AG10803 (cell line): ENCODE data around the gene CAMK2N2.

ENCODE experiments used
- DNase-seq: peaks from one replicate; pipeline ENCODE4 v3.0.0; 2010; ENCODE audit warnings: low read depth
- H3K4me3 ChIP-seq: 2 replicates; pipeline ENCODE4 v1.5.1; 2011; ENCODE audit warnings: mild to moderate bottlenecking, low read length, control low read depth
- TF ChIP-seq, protein P1 (sequence below): conservative IDR thresholded peaks from 2 replicates; pipeline ENCODE4 v1.5.1; 2011; ENCODE audit warnings: mild to moderate bottlenecking, low read length, control low read depth, inconsistent platforms

Gene CAMK2N2

DNA sequence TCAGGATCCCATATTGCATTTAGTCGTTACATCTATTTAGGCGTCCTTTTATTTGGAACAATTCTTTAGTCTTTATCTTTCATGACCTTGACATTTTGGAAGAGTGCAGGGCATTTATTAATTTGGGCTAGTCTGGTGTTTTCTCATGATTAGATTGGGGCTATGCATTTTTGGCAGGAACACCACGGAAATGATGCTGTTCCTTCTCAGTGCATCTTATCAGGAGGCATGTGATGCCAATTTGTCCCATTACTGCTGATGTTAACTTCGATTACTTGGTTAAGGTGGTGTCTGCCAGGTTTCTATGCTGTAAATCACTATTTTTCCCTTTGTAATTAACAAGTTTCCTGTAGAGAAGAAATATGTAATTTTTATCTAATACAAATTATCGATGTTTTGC, 50.1 kb downstream of the CAMK2N2 start:
- DNase-seq = no peak
- TF ChIP-seq, protein P1, sequence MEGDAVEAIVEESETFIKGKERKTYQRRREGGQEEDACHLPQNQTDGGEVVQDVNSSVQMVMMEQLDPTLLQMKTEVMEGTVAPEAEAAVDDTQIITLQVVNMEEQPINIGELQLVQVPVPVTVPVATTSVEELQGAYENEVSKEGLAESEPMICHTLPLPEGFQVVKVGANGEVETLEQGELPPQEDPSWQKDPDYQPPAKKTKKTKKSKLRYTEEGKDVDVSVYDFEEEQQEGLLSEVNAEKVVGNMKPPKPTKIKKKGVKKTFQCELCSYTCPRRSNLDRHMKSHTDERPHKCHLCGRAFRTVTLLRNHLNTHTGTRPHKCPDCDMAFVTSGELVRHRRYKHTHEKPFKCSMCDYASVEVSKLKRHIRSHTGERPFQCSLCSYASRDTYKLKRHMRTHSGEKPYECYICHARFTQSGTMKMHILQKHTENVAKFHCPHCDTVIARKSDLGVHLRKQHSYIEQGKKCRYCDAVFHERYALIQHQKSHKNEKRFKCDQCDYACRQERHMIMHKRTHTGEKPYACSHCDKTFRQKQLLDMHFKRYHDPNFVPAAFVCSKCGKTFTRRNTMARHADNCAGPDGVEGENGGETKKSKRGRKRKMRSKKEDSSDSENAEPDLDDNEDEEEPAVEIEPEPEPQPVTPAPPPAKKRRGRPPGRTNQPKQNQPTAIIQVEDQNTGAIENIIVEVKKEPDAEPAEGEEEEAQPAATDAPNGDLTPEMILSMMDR = no peak

More for the DNA sequence above, 50.1 kb downstream of the CAMK2N2 start:
- no peak overlapping the region for H3K4me3 ChIP-seq
